GM12891 (cell line): Measurements from ENCODE around the gene AFG3L2.

Source experiments
- POLR2A ChIP-seq: IDR thresholded peaks from 2 replicates; pipeline ENCODE4 v1.6.1; 2011; ENCODE audit warnings: low read depth, low read length, control low read depth
- POLR2AphosphoS5 ChIP-seq: IDR thresholded peaks from 2 replicates; pipeline ENCODE4 v1.6.1; 2011; ENCODE audit warnings: low read depth, low read length, control low read depth
- POU2F2 ChIP-seq: IDR thresholded peaks from 2 replicates; pipeline ENCODE4 v1.6.1; 2011; ENCODE audit warnings: low read depth, mild to moderate bottlenecking, control low read depth, low read length, moderate library complexity

DNA sequence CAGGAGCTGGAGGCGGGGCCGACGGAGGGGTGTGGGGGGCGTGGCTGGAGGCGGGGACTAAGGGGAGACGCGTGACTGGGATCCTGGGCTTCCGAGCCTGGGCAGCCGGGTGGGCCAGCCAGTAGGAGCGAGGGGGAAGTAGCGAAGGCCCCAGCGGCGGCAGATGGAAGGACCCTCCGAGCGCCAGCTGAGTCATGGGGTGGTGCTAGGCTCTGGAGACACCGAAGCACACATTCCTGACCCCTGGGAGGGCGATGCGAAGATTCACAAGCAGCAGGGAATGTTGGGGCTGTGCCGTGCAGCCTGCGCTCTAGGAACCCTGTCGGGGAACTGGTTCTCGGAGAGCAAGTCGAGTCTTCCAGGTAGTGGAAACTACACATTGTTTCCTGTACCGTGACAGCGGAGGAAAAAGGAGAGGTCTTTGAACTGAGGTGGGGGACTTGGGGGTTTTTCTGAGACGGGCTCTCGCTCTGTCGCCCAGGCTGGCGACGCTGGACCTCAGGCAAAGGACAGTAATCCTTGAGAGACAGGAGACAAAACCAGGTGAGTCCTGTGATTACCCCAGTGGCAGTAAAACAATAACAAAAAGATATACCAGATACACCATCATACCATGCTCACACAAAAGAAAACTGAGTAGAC is 650 bp upstream of the AFG3L2 start:
- TF ChIP-seq POLR2A: no peak; the same call in 1 of the 2 replicates
- TF ChIP-seq POLR2AphosphoS5: no peak
- no peak for TF ChIP-seq POU2F2
